ENCODE data around the gene RAB22A. TPM values are rescaled to one million over a fixed set of nuclear protein-coding genes. Genes with fewer than 3 reads are reported as not detected.

RAB22A gene
- total RNA-seq, 6 donors from 2014 or later, result 9.9 to 27.8 (median 21.1) TPM

DNA sequence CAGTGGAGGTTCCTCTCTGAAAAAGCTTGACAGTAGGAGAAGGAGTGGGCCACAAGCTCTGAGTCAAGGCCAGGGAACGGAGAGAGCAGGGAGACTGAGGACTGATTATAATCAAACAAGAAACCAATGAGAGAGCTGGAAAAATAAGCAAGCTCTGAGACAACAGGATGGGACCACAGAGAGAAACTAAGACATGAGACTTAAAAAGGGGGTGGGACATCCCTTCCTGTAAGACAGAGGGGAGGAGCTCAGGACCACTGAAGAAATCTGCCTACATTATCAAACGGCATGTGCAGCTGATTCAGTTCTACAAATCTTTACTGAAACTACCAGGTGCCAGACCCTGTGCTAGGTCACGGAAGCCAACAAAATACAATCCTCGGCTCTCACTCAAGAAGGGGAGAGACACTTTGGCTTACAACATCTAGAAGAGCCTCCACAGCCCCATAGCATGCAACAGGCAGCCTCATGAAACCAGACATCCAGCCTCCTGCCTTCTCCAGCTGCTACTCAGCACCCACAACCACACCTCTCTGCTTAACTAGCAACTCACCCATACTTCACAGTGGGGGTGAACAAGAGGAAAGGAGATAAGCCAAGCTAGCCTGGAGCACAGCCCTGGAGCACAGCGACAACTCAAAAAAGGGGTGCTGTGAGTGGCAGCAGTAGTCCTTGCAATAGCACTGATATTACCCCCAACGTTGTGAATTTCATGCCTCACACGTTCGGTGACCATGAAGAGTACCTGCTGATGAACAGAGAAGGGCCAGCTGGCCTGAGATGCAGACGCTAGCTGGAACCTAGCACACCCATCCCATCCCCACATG lies 41.9 kb upstream of the RAB22A start:
- Histone ChIP-seq H3K27ac (peak overlapping the region in 1 of 4 donors; percentile 21), H3K4me1 (peaks cover 0 to 11% (median 7%) of the 10 kb centered on the region in 4 donors), H3K36me3 (peaks cover 0 to 69% (median 22%) of the 10 kb centered on the region in 4 donors), H3K27me3 (no peaks in the 10 kb centered on the region), H3K4me3 (no peak overlapping the region), H3K9me3 (no peaks in the 10 kb centered on the region)
- no peak for TF ChIP-seq POLR2AphosphoS5 (IDR thresholded peaks at IDR 0.05)
- TF ChIP-seq POLR2A (IDR thresholded peaks at IDR 0.05), result no peak
- no peak for TF ChIP-seq EP300 (IDR thresholded peaks at IDR 0.05)
- TF ChIP-seq, protein P1, sequence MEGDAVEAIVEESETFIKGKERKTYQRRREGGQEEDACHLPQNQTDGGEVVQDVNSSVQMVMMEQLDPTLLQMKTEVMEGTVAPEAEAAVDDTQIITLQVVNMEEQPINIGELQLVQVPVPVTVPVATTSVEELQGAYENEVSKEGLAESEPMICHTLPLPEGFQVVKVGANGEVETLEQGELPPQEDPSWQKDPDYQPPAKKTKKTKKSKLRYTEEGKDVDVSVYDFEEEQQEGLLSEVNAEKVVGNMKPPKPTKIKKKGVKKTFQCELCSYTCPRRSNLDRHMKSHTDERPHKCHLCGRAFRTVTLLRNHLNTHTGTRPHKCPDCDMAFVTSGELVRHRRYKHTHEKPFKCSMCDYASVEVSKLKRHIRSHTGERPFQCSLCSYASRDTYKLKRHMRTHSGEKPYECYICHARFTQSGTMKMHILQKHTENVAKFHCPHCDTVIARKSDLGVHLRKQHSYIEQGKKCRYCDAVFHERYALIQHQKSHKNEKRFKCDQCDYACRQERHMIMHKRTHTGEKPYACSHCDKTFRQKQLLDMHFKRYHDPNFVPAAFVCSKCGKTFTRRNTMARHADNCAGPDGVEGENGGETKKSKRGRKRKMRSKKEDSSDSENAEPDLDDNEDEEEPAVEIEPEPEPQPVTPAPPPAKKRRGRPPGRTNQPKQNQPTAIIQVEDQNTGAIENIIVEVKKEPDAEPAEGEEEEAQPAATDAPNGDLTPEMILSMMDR (IDR thresholded peaks at IDR 0.05), result no peak
- no peak for DNase-seq
- WGBS, 2 donors, result 76 to 81% methylated on average over 9 of the region's 9 CpGs
- no peak for ATAC-seq (ENCODE audit: low FRiP score in 2 of 2)

DNA sequence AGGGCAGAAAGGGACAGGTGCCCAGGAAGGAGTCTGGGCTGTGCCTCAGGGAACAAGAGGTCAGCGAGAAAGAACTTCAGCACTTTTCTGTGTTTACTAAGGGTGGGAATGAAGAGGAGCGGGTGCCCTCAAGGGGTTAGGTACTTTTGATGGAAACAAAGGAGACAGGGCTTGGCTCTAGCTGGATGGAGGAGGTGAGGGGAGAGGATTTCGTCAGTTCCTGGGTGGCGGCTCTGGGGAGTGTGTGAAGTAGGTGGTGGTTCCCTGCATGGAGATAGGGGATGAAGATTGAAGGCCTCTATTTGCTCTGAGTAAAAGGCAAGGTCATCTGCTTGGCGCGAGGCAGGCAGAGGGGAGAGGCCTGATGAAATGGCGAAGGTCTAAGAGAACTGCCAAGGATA lies 41.1 kb upstream of the RAB22A start:
- Histone ChIP-seq H3K27ac (peak overlapping the region in 1 of 4 donors; percentile 21), H3K4me1 (peaks cover 0 to 11% (median 7%) of the 10 kb centered on the region in 4 donors), H3K4me3 (no peak overlapping the region), H3K36me3 (peaks cover 0 to 64% (median 18%) of the 10 kb centered on the region in 4 donors), H3K9me3 (no peaks in the 10 kb centered on the region), H3K27me3 (no peaks in the 10 kb centered on the region)
- 81 to 84% methylated on average over 7 of the region's 7 CpGs for WGBS, 2 donors
- ATAC-seq (ENCODE audit: low FRiP score in 2 of 2) (no peak), DNase-seq (peak in 1 of 2 donors; percentile 36)
- TF ChIP-seq EP300 (IDR thresholded peaks at IDR 0.05) (no peak), POLR2A (IDR thresholded peaks at IDR 0.05) (no peak), POLR2AphosphoS5 (IDR thresholded peaks at IDR 0.05) (no peak)
- TF ChIP-seq, protein P1 (IDR thresholded peaks at IDR 0.05), result no peak

GRCh38 chr20:58268936-58269619 lies 40.4 kb upstream of the RAB22A start:
- no peaks in the 10 kb centered on the region for H3K9me3 ChIP-seq
- H3K4me3 ChIP-seq, result no peak overlapping the region
- H3K27ac ChIP-seq, result no peak overlapping the region
- DNase-seq (no peak), ATAC-seq (ENCODE audit: low FRiP score in 2 of 2) (no peak)
- peaks cover 0 to 11% (median 7%) of the 10 kb centered on the region in 4 donors for H3K4me1 ChIP-seq
- H3K36me3 ChIP-seq, result peaks cover 0 to 57% (median 16%) of the 10 kb centered on the region in 4 donors
- WGBS, 2 donors, result 70 to 74% methylated on average over 13 of the region's 13 CpGs
- TF ChIP-seq EP300 (IDR thresholded peaks at IDR 0.05) (no peak), POLR2AphosphoS5 (IDR thresholded peaks at IDR 0.05) (no peak), POLR2A (IDR thresholded peaks at IDR 0.05) (no peak)
- TF ChIP-seq, protein P1 (IDR thresholded peaks at IDR 0.05), result no peak
- H3K27me3 ChIP-seq, result no peaks in the 10 kb centered on the region

- Histone ChIP-seq H3K36me3 (peaks cover 0 to 33% (median 15%) of the 10 kb centered on the region in 4 donors), H3K4me1 (peaks cover 0 to 11% (median 7%) of the 10 kb centered on the region in 4 donors), H3K9me3 (no peaks in the 10 kb centered on the region), H3K4me3 (no peak overlapping the region), H3K27ac (no peak overlapping the region), H3K27me3 (no peaks in the 10 kb centered on the region)
- WGBS, 2 donors, result 92 to 94% methylated on average over 9 of the region's 9 CpGs
- DNase-seq (no peak), ATAC-seq (ENCODE audit: low FRiP score in 2 of 2) (no peak)
- TF ChIP-seq, protein P1 (IDR thresholded peaks at IDR 0.05), result no peak
- TF ChIP-seq POLR2A (IDR thresholded peaks at IDR 0.05) (no peak), POLR2AphosphoS5 (IDR thresholded peaks at IDR 0.05) (no peak), EP300 (IDR thresholded peaks at IDR 0.05) (no peak)
Observed at GRCh38 chr20:58271606-58272351, 37.7 kb upstream of the RAB22A start.
